GM20000 (cell line): Measurements from ENCODE around the gene CTNND2.

Source experiments
- DNase-seq: peaks from one replicate; pipeline ENCODE4 v3.0.0; 2012; ENCODE audit warnings: low spot score
- TF ChIP-seq, protein P1 (sequence below): IDR thresholded peaks from 2 replicates; pipeline ENCODE4 v1.5.1; 2012; ENCODE audit warnings: mild to moderate bottlenecking, control low read depth; ENCODE audit errors: extremely low read depth, missing control alignments

Gene CTNND2

DNA sequence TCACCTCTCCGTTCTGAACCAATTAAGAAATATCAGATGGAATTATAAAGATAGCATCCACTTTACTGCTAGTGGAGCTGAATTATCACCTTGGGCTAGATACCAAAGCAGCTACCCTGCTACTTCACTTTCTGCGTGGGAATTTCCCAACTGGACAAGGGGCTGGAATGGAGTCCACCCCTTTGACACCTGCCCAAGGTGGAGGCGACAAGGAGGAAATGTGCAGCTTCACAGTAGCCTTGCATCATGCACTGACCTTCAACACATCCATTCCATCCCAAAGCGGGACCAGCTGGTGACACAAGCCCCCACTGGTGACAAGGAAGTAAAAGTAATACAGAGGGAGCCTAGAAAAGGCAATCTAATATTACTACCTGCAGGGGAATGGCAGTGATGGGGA lies 30.7 kb downstream of the CTNND2 start:
- TF ChIP-seq, protein P1, sequence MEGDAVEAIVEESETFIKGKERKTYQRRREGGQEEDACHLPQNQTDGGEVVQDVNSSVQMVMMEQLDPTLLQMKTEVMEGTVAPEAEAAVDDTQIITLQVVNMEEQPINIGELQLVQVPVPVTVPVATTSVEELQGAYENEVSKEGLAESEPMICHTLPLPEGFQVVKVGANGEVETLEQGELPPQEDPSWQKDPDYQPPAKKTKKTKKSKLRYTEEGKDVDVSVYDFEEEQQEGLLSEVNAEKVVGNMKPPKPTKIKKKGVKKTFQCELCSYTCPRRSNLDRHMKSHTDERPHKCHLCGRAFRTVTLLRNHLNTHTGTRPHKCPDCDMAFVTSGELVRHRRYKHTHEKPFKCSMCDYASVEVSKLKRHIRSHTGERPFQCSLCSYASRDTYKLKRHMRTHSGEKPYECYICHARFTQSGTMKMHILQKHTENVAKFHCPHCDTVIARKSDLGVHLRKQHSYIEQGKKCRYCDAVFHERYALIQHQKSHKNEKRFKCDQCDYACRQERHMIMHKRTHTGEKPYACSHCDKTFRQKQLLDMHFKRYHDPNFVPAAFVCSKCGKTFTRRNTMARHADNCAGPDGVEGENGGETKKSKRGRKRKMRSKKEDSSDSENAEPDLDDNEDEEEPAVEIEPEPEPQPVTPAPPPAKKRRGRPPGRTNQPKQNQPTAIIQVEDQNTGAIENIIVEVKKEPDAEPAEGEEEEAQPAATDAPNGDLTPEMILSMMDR: no peak
- no peak for DNase-seq

GRCh38 chr5:11869203-11869602 lies 35.0 kb downstream of the CTNND2 start:
- no peak for DNase-seq

DNA sequence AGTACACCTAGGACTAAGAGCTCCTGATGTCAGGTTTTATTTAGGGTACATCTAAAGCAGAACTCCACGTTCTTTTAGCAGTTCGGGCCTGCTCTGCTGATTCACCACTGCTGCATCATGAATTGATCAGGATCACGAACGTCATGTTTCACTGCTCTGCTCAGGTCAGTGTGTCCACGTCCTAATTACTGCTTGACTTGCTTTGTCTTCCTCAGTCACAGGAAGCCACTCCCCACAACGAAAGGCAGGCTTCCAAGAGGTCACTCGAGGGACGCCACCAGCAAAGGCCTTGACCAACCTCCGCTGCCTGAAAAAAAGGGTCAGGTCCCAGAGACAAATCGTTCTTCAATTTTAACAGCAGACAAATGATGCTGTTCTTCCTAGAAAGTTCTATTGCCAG lies 40.3 kb downstream of the CTNND2 start:
- no peak for DNase-seq
- TF ChIP-seq, protein P1: no peak

More at GRCh38 chr5:11869203-11869602, 35.0 kb downstream of the CTNND2 start:
- TF ChIP-seq, protein P1: no peak

DNA sequence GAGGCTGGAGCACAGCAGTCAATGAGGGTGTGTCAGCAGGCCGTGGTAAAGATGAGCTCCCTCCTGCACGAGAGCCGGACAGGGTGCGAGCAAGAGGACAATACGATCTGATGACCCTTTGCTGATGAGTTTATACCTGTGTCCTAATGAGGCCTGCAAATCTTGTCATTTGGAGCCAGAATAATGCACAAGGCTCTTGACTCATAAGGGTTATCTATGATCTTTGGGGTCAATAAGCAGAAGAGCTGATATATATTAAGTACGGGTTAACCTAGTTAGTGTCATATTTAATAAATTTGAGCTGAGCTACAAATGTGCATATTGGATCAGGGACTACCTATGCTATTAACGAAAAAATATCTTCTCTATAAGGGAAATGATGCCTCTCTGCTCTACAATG lies 46.9 kb downstream of the CTNND2 start:
- TF ChIP-seq, protein P1: no peak
- DNase-seq: no peak

GRCh38 chr5:11854936-11855335 lies 49.3 kb downstream of the CTNND2 start:
- DNase-seq: no peak
- TF ChIP-seq, protein P1: no peak

DNA sequence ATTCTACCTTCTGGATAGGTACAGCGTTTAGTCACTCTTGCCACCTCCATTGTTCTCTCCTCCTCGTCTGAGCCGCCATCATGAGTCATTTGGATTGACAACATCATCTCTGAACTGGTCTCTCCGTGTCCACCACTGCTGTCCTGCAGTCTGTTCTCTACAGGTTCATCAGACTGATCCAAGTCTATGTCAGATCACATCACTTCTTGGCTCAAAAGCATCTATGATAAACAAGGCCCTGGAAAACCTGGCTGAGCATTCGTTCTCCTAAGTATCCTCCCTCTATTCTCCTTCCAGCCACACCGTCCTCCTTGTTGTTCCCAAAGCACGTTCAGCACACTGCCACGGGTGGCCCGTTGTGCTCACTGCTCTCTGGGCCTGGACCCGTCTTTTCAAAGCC lies 50.5 kb downstream of the CTNND2 start:
- TF ChIP-seq, protein P1: no peak
- no peak for DNase-seq

DNA sequence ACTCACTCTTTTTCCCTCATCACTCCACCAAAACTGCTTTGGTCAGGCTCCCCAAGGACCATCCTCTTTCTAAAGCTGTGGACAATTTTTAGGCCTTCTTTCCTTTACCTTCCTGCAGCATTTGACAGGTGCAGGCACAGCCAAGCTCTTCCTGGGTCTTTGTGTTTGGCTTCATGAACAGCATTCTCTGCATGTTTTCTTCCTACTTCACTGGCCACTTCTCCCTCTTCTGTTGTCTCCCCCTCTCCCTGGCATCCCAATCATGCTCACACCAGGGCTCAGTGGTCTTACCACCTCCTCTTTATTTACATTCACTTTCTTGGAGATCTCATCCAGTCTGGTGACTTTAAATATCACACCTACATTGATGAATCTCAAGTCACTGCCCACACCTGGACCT lies 51.1 kb downstream of the CTNND2 start:
- TF ChIP-seq, protein P1: no peak
- no peak for DNase-seq
